ENCODE measurements around the gene PNP.

DNA sequence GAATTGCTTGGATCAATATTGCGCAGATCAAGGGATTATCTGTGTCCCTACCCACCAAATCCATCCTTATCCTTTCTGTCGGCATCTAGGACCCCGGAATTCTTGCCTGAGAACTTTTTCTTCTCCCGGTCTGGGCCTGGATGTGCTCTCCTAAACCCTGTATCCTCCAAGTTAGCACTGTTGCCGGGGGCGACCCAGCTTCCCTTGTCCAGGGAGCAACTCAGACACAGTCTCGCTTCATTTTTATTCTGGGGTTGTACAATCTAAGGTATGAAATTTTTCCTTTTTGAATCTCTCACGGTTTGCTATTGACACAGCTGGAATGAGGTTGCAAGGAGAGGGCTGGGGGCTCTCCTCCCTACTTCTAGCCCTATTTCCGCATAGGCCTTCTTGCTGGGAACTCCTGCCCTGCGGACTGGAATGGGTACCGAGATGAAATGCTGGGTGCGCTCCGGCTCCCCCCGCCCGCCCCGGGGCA lies 403 bp upstream of the PNP start:
- TF ChIP-seq, protein P1, sequence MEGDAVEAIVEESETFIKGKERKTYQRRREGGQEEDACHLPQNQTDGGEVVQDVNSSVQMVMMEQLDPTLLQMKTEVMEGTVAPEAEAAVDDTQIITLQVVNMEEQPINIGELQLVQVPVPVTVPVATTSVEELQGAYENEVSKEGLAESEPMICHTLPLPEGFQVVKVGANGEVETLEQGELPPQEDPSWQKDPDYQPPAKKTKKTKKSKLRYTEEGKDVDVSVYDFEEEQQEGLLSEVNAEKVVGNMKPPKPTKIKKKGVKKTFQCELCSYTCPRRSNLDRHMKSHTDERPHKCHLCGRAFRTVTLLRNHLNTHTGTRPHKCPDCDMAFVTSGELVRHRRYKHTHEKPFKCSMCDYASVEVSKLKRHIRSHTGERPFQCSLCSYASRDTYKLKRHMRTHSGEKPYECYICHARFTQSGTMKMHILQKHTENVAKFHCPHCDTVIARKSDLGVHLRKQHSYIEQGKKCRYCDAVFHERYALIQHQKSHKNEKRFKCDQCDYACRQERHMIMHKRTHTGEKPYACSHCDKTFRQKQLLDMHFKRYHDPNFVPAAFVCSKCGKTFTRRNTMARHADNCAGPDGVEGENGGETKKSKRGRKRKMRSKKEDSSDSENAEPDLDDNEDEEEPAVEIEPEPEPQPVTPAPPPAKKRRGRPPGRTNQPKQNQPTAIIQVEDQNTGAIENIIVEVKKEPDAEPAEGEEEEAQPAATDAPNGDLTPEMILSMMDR (IDR thresholded peaks at IDR 0.05), result no peak
- TF ChIP-seq POLR2A (IDR thresholded peaks at IDR 0.05), result no peak
